WI38 (cell line): Measurements from ENCODE around the gene NOS1.
A peak's percentile ranks its signal among the peaks of the same experiment; 100 is the strongest.
"Not testable (repeated sequence)": the region's sequence is repeated elsewhere in the genome, so short reads cannot be mapped to it uniquely, and the experiment has no call there.

Experiments
- H3K4me3 ChIP-seq: 2 replicates; pipeline ENCODE4 v1.5.1; 2011; ENCODE audit warnings: low read depth, mild to moderate bottlenecking, control low read depth, low read length
- TF ChIP-seq, protein P1 (sequence below): IDR thresholded peaks from 2 replicates; pipeline ENCODE4 v1.5.1; 2012; ENCODE audit warnings: low read depth, mild to moderate bottlenecking, control low read depth, low read length

NOS1 gene

DNA sequence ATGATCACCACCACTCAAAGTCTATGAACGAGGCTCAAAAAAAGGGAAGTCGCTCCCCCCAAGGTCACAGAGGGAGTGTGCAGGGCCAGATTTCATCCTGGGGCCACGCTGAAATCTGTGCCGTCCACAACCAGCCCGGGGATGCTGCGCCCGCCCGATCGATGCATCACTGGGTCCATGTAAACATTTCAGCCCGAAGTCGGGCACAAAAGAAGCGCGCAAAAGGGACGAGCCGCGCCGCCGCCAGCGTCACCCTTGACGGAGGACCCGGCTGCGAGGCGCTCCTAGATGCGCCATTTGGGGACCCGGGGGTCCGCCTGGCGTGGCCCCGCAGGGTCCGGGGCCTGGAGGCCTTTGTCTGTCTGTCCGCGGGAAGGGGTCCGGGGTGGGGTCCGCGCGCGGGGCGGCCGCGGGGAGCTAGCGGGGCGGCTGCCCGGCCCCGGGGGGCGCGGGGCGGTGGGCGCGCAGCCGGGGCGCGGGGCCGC is 171.7 kb downstream of the NOS1 start:
- peak overlapping the region; percentile 83 for H3K4me3 ChIP-seq
- TF ChIP-seq, protein P1, sequence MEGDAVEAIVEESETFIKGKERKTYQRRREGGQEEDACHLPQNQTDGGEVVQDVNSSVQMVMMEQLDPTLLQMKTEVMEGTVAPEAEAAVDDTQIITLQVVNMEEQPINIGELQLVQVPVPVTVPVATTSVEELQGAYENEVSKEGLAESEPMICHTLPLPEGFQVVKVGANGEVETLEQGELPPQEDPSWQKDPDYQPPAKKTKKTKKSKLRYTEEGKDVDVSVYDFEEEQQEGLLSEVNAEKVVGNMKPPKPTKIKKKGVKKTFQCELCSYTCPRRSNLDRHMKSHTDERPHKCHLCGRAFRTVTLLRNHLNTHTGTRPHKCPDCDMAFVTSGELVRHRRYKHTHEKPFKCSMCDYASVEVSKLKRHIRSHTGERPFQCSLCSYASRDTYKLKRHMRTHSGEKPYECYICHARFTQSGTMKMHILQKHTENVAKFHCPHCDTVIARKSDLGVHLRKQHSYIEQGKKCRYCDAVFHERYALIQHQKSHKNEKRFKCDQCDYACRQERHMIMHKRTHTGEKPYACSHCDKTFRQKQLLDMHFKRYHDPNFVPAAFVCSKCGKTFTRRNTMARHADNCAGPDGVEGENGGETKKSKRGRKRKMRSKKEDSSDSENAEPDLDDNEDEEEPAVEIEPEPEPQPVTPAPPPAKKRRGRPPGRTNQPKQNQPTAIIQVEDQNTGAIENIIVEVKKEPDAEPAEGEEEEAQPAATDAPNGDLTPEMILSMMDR = no peak

DNA sequence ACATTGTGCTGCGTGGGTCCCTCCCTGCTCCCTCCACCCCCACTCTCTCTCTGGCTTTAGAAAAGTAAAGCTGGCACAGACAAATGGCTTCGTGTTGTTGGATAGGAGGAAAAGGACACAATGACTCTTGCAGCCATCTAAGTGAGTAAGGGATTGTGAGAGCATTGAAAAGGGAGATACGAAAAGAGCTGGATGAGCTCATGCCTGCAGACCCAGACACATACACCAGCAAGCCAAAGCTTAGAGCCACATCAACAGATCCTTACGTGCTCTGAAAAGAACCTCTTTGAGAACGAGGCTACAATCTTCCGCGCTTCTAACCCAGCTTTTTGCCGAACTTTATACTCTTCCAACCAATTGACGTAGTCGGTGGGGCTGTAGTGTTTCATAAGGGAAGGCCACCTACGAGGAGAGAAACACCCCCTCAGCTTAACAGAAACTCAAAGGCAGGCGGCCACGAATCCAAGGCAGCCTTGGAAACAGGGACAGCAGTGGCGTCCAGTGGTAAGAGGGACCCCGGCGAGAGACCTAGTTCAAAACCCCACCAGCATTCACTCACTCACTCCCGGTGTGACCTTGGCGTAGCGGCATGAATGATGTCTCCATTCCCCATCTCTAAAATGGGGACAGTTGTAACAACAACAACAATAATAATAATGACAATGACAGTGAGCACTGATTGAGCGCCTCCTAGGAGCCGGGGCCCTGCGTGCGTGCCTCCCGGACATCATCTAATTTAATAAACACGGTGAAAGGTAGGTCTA is 172.3 kb downstream of the NOS1 start:
- H3K4me3 ChIP-seq = peak overlapping the region; percentile 83
- TF ChIP-seq, protein P1 = no peak; the same call in 1 of the 2 replicates

DNA sequence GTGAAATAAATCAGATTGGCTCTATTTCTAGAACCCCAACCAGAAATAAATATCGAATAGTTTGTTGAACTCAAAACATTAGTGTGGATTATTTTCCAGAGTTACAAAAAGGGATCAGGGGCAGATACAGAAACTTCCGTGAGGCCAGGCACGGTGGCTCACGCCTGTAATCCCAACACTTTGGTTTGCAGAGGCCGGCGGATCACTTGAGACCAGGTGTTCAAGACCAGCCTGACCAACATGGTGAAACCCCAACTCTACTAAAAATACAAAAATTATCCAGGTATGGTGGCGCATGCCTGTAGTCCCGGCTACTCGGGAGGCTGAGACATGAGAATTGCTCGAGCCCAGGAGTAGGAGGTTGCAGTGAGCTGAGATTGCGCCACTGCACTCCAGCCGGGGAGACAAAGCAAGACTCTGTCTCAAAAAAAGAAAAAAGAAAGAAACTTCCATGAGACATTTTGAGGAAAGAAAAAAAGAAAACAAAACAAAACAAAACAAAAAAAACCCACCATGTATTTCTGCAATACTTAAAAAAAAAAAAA is 173.2 kb downstream of the NOS1 start:
- TF ChIP-seq, protein P1 = no peak
- no peak overlapping the region for H3K4me3 ChIP-seq

DNA sequence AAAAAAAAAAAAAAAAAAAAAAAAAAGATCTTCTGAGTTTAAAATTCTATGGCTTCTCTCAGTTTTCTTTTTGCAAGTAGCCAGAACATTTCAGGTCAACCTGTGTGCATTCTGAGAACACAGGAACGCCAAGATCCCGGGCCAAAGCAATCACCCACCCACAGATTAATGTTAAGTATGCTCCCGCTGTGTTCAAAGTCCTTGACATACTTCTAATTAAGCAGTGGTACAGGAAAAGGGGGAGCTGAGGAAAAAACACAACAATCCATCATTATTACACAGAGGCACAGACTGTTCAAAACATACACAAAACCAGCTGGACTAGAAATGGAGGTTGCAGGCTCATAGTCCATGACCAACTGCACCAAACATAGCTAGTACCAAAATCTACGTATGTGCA is 174.0 kb downstream of the NOS1 start:
- TF ChIP-seq, protein P1 = no peak
- no peak overlapping the region for H3K4me3 ChIP-seq

DNA sequence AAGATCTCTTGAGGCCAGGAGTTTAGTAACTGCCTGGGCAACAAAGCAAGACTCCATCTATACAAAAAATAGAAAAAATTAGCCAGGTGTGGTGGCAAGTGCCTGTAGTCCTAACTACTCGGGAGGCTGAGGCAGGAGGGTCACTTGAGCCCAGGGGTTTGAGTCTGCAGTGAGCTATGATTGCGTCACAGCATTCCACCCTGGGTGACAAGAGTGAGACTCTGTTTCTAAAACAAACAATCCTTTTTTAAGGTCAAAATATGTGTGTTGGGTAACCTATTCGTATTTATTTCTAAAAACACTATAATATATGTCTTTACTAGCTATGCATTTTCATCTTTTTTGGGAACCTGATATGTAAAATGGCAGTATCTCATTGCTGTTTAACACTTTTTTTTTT is 178.6 kb downstream of the NOS1 start:
- TF ChIP-seq, protein P1 = no peak

DNA sequence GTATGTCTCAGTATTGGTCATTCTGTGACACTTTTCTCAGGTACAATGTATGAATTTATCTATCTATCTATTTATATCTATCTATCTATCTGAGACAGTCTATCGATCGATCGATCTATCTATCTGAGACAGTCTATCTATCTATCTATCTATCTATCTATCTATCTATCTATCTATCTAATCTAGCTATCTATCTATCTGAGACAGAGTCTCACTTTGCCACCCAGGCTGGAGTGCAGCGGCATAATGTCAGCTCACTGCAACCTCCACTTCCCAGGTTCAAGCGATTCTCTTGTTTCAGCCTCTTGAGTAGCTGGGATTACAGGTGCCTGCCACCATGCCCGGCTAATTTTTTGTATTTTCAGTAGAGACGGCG is 180.0 kb downstream of the NOS1 start:
- not testable (repeated sequence) for H3K4me3 ChIP-seq

More for the DNA sequence above, 178.6 kb downstream of the NOS1 start:
- H3K4me3 ChIP-seq = no peak overlapping the region

DNA sequence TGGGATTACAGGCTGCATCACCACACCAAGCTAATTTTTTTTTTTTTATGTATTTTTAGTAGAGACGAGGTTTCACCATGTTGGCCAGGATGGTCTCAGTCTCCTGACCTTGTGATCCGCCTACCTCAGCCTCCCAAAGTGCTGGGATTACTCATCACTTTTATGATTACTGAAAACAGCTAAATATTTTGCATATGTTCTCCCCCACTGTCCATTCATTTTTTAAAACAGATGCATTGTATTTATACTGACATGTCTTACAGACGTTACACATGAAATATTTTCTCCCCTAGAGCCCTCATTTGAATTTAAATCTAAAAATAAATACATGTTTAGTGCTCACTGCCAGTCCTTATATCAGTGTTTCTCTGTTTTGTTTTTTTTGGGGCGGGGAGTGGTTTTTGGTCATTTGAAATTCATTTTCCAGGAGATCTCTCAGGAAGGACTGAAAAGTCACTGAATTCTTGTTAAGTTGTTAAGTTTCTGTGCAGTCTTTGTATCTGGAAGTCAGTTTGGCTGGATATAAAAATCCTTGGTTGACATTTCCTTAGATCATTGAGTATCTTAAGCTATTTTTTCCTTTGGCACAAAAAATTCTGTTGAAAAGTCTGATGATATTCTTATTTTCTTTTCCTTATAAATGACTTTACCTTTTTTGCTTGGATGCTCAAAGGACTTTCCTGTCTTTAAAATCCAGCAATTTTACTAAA is 180.5 kb downstream of the NOS1 start:
- TF ChIP-seq, protein P1 = no peak
- no peak overlapping the region for H3K4me3 ChIP-seq
